HEK293 (cell line): ENCODE data around the gene LDLRAD4.

Source experiments
- CTCF ChIA-PET: fragments of 350-600 bp; formaldehyde crosslinking; extraction: SDS; loops from one replicate; lab custom pipeline; 2021; ENCODE audit warnings: antibody characterized with exemption; lab: Yijun Ruan, JAX
- POLR2A ChIA-PET: fragments of 300-600 bp; formaldehyde crosslinking; extraction: SDS; loops from one replicate; lab custom pipeline; 2020; ENCODE audit warnings: antibody characterized with exemption, inconsistent platforms; lab: Yijun Ruan, JAX
- H3K27ac ChIP-seq: fragments of 200-500 bp; sonication (Bioruptor generic); 2 replicates; pipeline ENCODE4 v1.5.1; 2014; ENCODE audit warnings: low read depth, low read length, control low read depth, inconsistent platforms; ENCODE audit errors: extremely low read depth
- H3K36me3 ChIP-seq, 2 experiments: fragments of 200-500 bp in 1 of 2; sonication (Bioruptor generic) in 1 of 2; 1 replicate in 1 of 2; 2 replicates in 1 of 2; pipeline ENCODE4 v1.5.1; 2014 to 2017; ENCODE audit warnings: inconsistent platforms in 2 of 2, low read length in 2 of 2; ENCODE audit not compliant: control insufficient read depth in 2 of 2, insufficient read depth in 1 of 2
- H3K4me1 ChIP-seq: fragments of 200-500 bp; sonication (Bioruptor generic); 2 replicates; pipeline ENCODE4 v1.5.1; 2014; ENCODE audit warnings: mild to moderate bottlenecking, low read length, inconsistent platforms; ENCODE audit not compliant: control insufficient read depth, insufficient read depth
- H3K4me3 ChIP-seq: 2 replicates; pipeline ENCODE4 v1.5.1; 2011; ENCODE audit warnings: low read depth, mild to moderate bottlenecking, control low read depth, low read length, moderate library complexity
- H3K9me3 ChIP-seq: fragments of 200-500 bp; sonication (Bioruptor generic); 2 replicates; pipeline ENCODE4 v1.5.1; 2014; ENCODE audit warnings: low read depth, low read length, inconsistent platforms; ENCODE audit not compliant: control insufficient read depth, insufficient read depth
- GLI4 ChIP-seq: fragments of 450-650 bp; formaldehyde crosslinking; IDR thresholded peaks from 2 replicates; pipeline ENCODE4 v1.5.1; 2016; ENCODE audit warnings: missing biosample characterization, missing genetic modification characterization
- HOXC10 ChIP-seq: sonication (generic); formaldehyde crosslinking; IDR thresholded peaks from 2 replicates; pipeline ENCODE4 v1.8.1; 2023; ENCODE audit warnings: mild to moderate bottlenecking, missing genetic modification reagents
- SALL2 ChIP-seq: fragments of 450-650 bp; formaldehyde crosslinking; IDR thresholded peaks from 2 replicates; pipeline ENCODE4 v1.5.0; 2017; ENCODE audit warnings: missing biosample characterization, mild to moderate bottlenecking, missing genetic modification characterization, borderline replicate concordance
- SCRT2 ChIP-seq: fragments of 450-650 bp; formaldehyde crosslinking; IDR thresholded peaks from 2 replicates; pipeline ENCODE4 v1.5.1; 2016; ENCODE audit warnings: missing biosample characterization, missing genetic modification characterization
- WT1 ChIP-seq: fragments of 450-650 bp; formaldehyde crosslinking; IDR thresholded peaks from 2 replicates; pipeline ENCODE4 v1.5.1; 2016; ENCODE audit warnings: missing biosample characterization, missing genetic modification characterization
- ZNF10 ChIP-seq: fragments of 450-650 bp; formaldehyde crosslinking; IDR thresholded peaks from 2 replicates; pipeline ENCODE4 v1.5.1; 2017; ENCODE audit warnings: missing biosample characterization, missing genetic modification characterization
- ZNF121 ChIP-seq: fragments of 450-650 bp; formaldehyde crosslinking; IDR thresholded peaks from 2 replicates; pipeline ENCODE4 v1.5.1; 2016; ENCODE audit warnings: missing biosample characterization, missing genetic modification characterization
- ZNF169 ChIP-seq: fragments of 450-650 bp; formaldehyde crosslinking; IDR thresholded peaks from 2 replicates; pipeline ENCODE4 v1.5.1; 2016; ENCODE audit warnings: missing biosample characterization, missing genetic modification characterization
- ZNF174 ChIP-seq: fragments of 450-650 bp; formaldehyde crosslinking; IDR thresholded peaks from 2 replicates; pipeline ENCODE4 v1.5.0; 2017; ENCODE audit warnings: missing biosample characterization, mild to moderate bottlenecking, missing genetic modification characterization
- ZNF175 ChIP-seq: fragments of 450-650 bp; formaldehyde crosslinking; IDR thresholded peaks from 2 replicates; pipeline ENCODE4 v1.5.1; 2016; ENCODE audit warnings: missing biosample characterization, missing genetic modification characterization
- ZNF48 ChIP-seq: fragments of 450-650 bp; formaldehyde crosslinking; IDR thresholded peaks from 2 replicates; pipeline ENCODE4 v1.5.1; 2016; ENCODE audit warnings: missing biosample characterization, missing genetic modification characterization
- ZNF513 ChIP-seq: fragments of 450-650 bp; IDR thresholded peaks from 2 replicates; pipeline ENCODE4 v1.5.1; 2018; ENCODE audit warnings: missing biosample characterization, missing genetic modification characterization
- ZNF518A ChIP-seq: fragments of 450-650 bp; formaldehyde crosslinking; conservative IDR thresholded peaks from 2 replicates; pipeline ENCODE4 v1.5.1; 2016; ENCODE audit warnings: low read depth, missing biosample characterization, missing genetic modification characterization
- ZNF544 ChIP-seq: fragments of 450-650 bp; formaldehyde crosslinking; IDR thresholded peaks from 2 replicates; pipeline ENCODE4 v1.5.0; 2017; ENCODE audit warnings: missing biosample characterization, missing genetic modification characterization
- ZNF580 ChIP-seq: fragments of 450-650 bp; formaldehyde crosslinking; IDR thresholded peaks from 2 replicates; pipeline ENCODE4 v1.5.1; 2016; ENCODE audit warnings: missing biosample characterization, missing genetic modification characterization
- ZNF600 ChIP-seq: fragments of 450-650 bp; formaldehyde crosslinking; IDR thresholded peaks from 2 replicates; pipeline ENCODE4 v1.5.1; 2016; ENCODE audit warnings: missing biosample characterization, missing genetic modification characterization
- ZNF639 ChIP-seq: fragments of 450-650 bp; formaldehyde crosslinking; IDR thresholded peaks from 2 replicates; pipeline ENCODE4 v1.5.1; 2016; ENCODE audit warnings: missing biosample characterization, missing genetic modification characterization
- ZNF645 ChIP-seq: fragments of 450-650 bp; formaldehyde crosslinking; IDR thresholded peaks from 2 replicates; pipeline ENCODE4; 2016; ENCODE audit warnings: missing biosample characterization, missing genetic modification characterization
- ZSCAN16 ChIP-seq: fragments of 450-650 bp; formaldehyde crosslinking; IDR thresholded peaks from 2 replicates; pipeline ENCODE4 v1.5.1; 2016; ENCODE audit warnings: missing biosample characterization, missing genetic modification characterization

The LDLRAD4 gene

GRCh38 chr18:13456736-13457271 lies 238.2 kb downstream of the LDLRAD4 start:
- H3K4me1 ChIP-seq = peaks cover 6% of the 10 kb centered on the region; the same call in 1 of the 2 replicates
- TF ChIP-seq ZNF639 = no peak
- TF ChIP-seq ZNF10 (tag by site-specific recombination) = no peak
- no peak for TF ChIP-seq ZNF600 (tag by site-specific recombination)
- no peak for TF ChIP-seq ZNF513 (tag by site-specific recombination)
- TF ChIP-seq HOXC10 = no peak

GRCh38 chr18:13457327-13457726 lies 238.8 kb downstream of the LDLRAD4 start:
- ChIA-PET CTCF (no interaction called here), POLR2A (no interaction called here)
- no peak overlapping the region for H3K27ac ChIP-seq

More at GRCh38 chr18:13456736-13457271, 238.2 kb downstream of the LDLRAD4 start:
- no peaks in the 10 kb centered on the region for H3K36me3 ChIP-seq
- H3K27ac ChIP-seq = no peak overlapping the region
- POLR2A ChIA-PET = no interaction called here
- CTCF ChIA-PET = no interaction called here
- H3K9me3 ChIP-seq = no peaks in the 10 kb centered on the region
- no peak overlapping the region for H3K4me3 ChIP-seq

More at GRCh38 chr18:13457327-13457726, 238.8 kb downstream of the LDLRAD4 start:
- TF ChIP-seq ZNF169 (tag by site-specific recombination) (no peak), ZNF544 (tag by site-specific recombination) (no peak), ZNF175 (no peak), GLI4 (tag by site-specific recombination) (no peak), SCRT2 (tag by site-specific recombination) (no peak), ZNF645 (tag by site-specific recombination) (no peak), ZNF174 (tag by site-specific recombination) (no peak), ZNF518A (tag by site-specific recombination) (no peak), ZNF48 (tag by site-specific recombination) (no peak), ZNF121 (no peak), ZSCAN16 (tag by site-specific recombination) (no peak), SALL2 (no peak), ZNF580 (tag by site-specific recombination) (no peak), WT1 (tag by site-specific recombination) (no peak), ZNF513 (tag by site-specific recombination) (no peak)
- H3K4me3 ChIP-seq = no peak overlapping the region
- H3K4me1 ChIP-seq = peaks cover 3% of the 10 kb centered on the region; the same call in 1 of the 2 replicates
- no peaks in the 10 kb centered on the region for H3K36me3 ChIP-seq
- H3K9me3 ChIP-seq = no peaks in the 10 kb centered on the region
